SK-N-SH treated with all-trans-retinoic acid at 6 μM for 48 hours (cell line): ENCODE data around the gene KLF3.
"Not testable (repeated sequence)": the region's sequence is repeated elsewhere in the genome, so short reads cannot be mapped to it uniquely, and the experiment has no call there.

Experiments
- ATAC-seq: fragments of 200-7000 bp; cut with Tn5 transposase; 3 replicates; pipeline ENCODE4 v1.9.1; 2020; ENCODE audit warnings: mild to moderate bottlenecking, moderate library complexity
- ARNTL ChIP-seq: fragments of 450-650 bp; formaldehyde crosslinking; IDR thresholded peaks from 2 replicates; pipeline ENCODE4 v1.5.0; 2020; ENCODE audit warnings: low read depth, mild to moderate bottlenecking, moderate library complexity, borderline replicate concordance
- BACH2 ChIP-seq: fragments of 250-450 bp; sonication (Bioruptor Pico); IDR thresholded peaks from 2 replicates; pipeline ENCODE4 v1.9.0; 2021; ENCODE audit warnings: mild to moderate bottlenecking, borderline replicate concordance
- CREB5 ChIP-seq: fragments of 250-450 bp; sonication (Bioruptor Pico); IDR thresholded peaks from 2 replicates; pipeline ENCODE4 v1.5.1; 2020; ENCODE audit warnings: low read depth, mild to moderate bottlenecking, moderate library complexity
- CSDC2 ChIP-seq: fragments of 250-450 bp; sonication (Bioruptor Pico); IDR thresholded peaks from 2 replicates; pipeline ENCODE4 v1.5.0; 2020; ENCODE audit warnings: mild to moderate bottlenecking, moderate library complexity
- CSRNP3 ChIP-seq: fragments of 250-450 bp; sonication (Bioruptor Pico); IDR thresholded peaks from 2 replicates; pipeline ENCODE4 v1.5.1; 2021; ENCODE audit warnings: mild to moderate bottlenecking, moderate library complexity
- ESRRG ChIP-seq: fragments of 250-450 bp; sonication (Bioruptor Pico); IDR thresholded peaks from 2 replicates; pipeline ENCODE4 v1.6.1; 2021; ENCODE audit warnings: mild to moderate bottlenecking
- GLIS3 ChIP-seq: fragments of 250-450 bp; sonication (Bioruptor Pico); IDR thresholded peaks from 2 replicates; pipeline ENCODE4 v1.5.0; 2020; ENCODE audit warnings: mild to moderate bottlenecking, moderate library complexity
- ISL1 ChIP-seq: fragments of 250-450 bp; sonication (Bioruptor Pico); IDR thresholded peaks from 2 replicates; pipeline ENCODE4 v2.1.2; 2022; ENCODE audit warnings: mild to moderate bottlenecking, moderate library complexity
- OSR1 ChIP-seq: fragments of 250-450 bp; sonication (Bioruptor Pico); IDR thresholded peaks from 2 replicates; pipeline ENCODE4 v1.8.0; 2022; ENCODE audit warnings: moderate library complexity, mild to moderate bottlenecking, inconsistent platforms
- PATZ1 ChIP-seq: fragments of 250-450 bp; sonication (Bioruptor Pico); IDR thresholded peaks from 2 replicates; pipeline ENCODE4 v1.8.0; 2020; ENCODE audit warnings: mild to moderate bottlenecking, moderate library complexity, borderline replicate concordance
- POU6F1 ChIP-seq: fragments of 250-450 bp; sonication (Bioruptor Pico); IDR thresholded peaks from 2 replicates; pipeline ENCODE4 v1.8.0; 2021; ENCODE audit warnings: low read depth, mild to moderate bottlenecking, moderate library complexity, borderline replicate concordance
- PPARA ChIP-seq: fragments of 250-450 bp; sonication (Bioruptor Pico); IDR thresholded peaks from 2 replicates; pipeline ENCODE4 v1.5.0; 2020; ENCODE audit warnings: mild to moderate bottlenecking, borderline replicate concordance
- RARB ChIP-seq: fragments of 250-450 bp; sonication (Bioruptor Pico); IDR thresholded peaks from 2 replicates; pipeline ENCODE4 v1.8.0; 2021; ENCODE audit warnings: mild to moderate bottlenecking, moderate library complexity
- SNAI2 ChIP-seq: fragments of 250-450 bp; sonication (Bioruptor Pico); IDR thresholded peaks from 2 replicates; pipeline ENCODE4 v1.5.0; 2020; ENCODE audit warnings: mild to moderate bottlenecking, moderate library complexity
- TCF4 ChIP-seq: fragments of 250-450 bp; sonication (Bioruptor Pico); IDR thresholded peaks from 2 replicates; pipeline ENCODE4 v1.8.0; 2021; ENCODE audit warnings: mild to moderate bottlenecking, moderate library complexity, borderline replicate concordance
- TOX ChIP-seq: fragments of 250-450 bp; sonication (Bioruptor Pico); IDR thresholded peaks from 2 replicates; pipeline ENCODE4 v1.8.0; 2021; ENCODE audit warnings: mild to moderate bottlenecking, moderate library complexity, borderline replicate concordance
- TSHZ2 ChIP-seq: fragments of 250-450 bp; sonication (Bioruptor Pico); IDR thresholded peaks from 2 replicates; pipeline ENCODE4 v1.5.0; 2020; ENCODE audit warnings: mild to moderate bottlenecking, moderate library complexity
- ZC3H10 ChIP-seq: fragments of 250-450 bp; sonication (Bioruptor Pico); IDR thresholded peaks from 2 replicates; pipeline ENCODE4 v1.5.1; 2021; ENCODE audit warnings: mild to moderate bottlenecking, moderate library complexity
- ZFP3 ChIP-seq: fragments of 250-450 bp; sonication (Bioruptor Pico); IDR thresholded peaks from 2 replicates; pipeline ENCODE4 v1.5.0; 2020; ENCODE audit warnings: mild to moderate bottlenecking, moderate library complexity
- ZFP30 ChIP-seq: fragments of 450-650 bp; formaldehyde crosslinking; IDR thresholded peaks from 2 replicates; pipeline ENCODE4 v1.5.0; 2022; ENCODE audit warnings: mild to moderate bottlenecking, moderate library complexity
- ZNF565 ChIP-seq: fragments of 450-650 bp; formaldehyde crosslinking; conservative IDR thresholded peaks from 2 replicates; pipeline ENCODE4 v1.5.0; 2020; ENCODE audit warnings: low read depth, mild to moderate bottlenecking, moderate library complexity
- ZNF70 ChIP-seq: fragments of 450-650 bp; formaldehyde crosslinking; IDR thresholded peaks from 2 replicates; pipeline ENCODE4 v1.5.0; 2020; ENCODE audit warnings: mild to moderate bottlenecking, moderate library complexity
- ZNF8 ChIP-seq: fragments of 450-650 bp; formaldehyde crosslinking; IDR thresholded peaks from 2 replicates; pipeline ENCODE4 v1.5.0; 2020; ENCODE audit warnings: mild to moderate bottlenecking, moderate library complexity

Gene KLF3

GRCh38 chr4:38621028-38621684 lies 42.8 kb upstream of the KLF3 start:
- TF ChIP-seq ZNF8 (CRISPR knock-in tag), result no peak
- TF ChIP-seq ZFP30 (CRISPR knock-in tag), result no peak
- no peak for TF ChIP-seq BACH2 (CRISPR knock-in tag)
- no peak for TF ChIP-seq ZFP3 (CRISPR knock-in tag)
- no peak for TF ChIP-seq POU6F1 (CRISPR knock-in tag)
- TF ChIP-seq, all 23 proteins: peak for 0
- ATAC-seq, result no peak

GRCh38 chr4:38621831-38622230 lies 42.2 kb upstream of the KLF3 start:
- TF ChIP-seq CREB5 (CRISPR knock-in tag) (no peak), ISL1 (CRISPR knock-in tag) (no peak), ZNF565 (CRISPR knock-in tag) (no peak), TCF4 (CRISPR knock-in tag) (no peak), BACH2 (CRISPR knock-in tag) (no peak), CSDC2 (CRISPR knock-in tag) (no peak), ZC3H10 (CRISPR knock-in tag) (no peak), ZFP3 (CRISPR knock-in tag) (no peak), PATZ1 (CRISPR knock-in tag) (no peak), PPARA (CRISPR knock-in tag) (no peak)
- ATAC-seq, result no peak

- ATAC-seq, result not testable (repeated sequence)
These were observed 41.7 kb upstream of the KLF3 start for GRCh38 chr4:38622340-38622739.

- TF ChIP-seq CSRNP3 (CRISPR knock-in tag) (no peak), ZC3H10 (CRISPR knock-in tag) (no peak), GLIS3 (CRISPR knock-in tag) (no peak), ZFP30 (CRISPR knock-in tag) (no peak), CSDC2 (CRISPR knock-in tag) (no peak), RARB (CRISPR knock-in tag) (no peak), SNAI2 (CRISPR knock-in tag) (no peak), ESRRG (no peak), ZNF8 (CRISPR knock-in tag) (no peak), ZFP3 (CRISPR knock-in tag) (no peak), CREB5 (CRISPR knock-in tag) (no peak), TOX (CRISPR knock-in tag) (no peak), ZNF70 (CRISPR knock-in tag) (no peak), TCF4 (CRISPR knock-in tag) (no peak), PPARA (CRISPR knock-in tag) (no peak), TSHZ2 (CRISPR knock-in tag) (no peak), OSR1 (CRISPR knock-in tag) (no peak), ARNTL (no peak)
- no peak for ATAC-seq
These were observed 40.7 kb upstream of the KLF3 start for GRCh38 chr4:38623260-38623659.
